Panc1 (cell line): Measurements from ENCODE around the gene KCNQ1.

Experiments used
- TCF7L2 ChIP-seq: IDR thresholded peaks from 2 replicates; pipeline ENCODE4 v1.6.1; 2011; ENCODE audit warnings: mild to moderate bottlenecking, low read depth, low read length, inconsistent platforms
- TF ChIP-seq, protein P1 (sequence below): fragments of 450-650 bp; IDR thresholded peaks from 2 replicates; pipeline ENCODE4 v1.5.1; 2017; ENCODE audit warnings: mild to moderate bottlenecking

DNA sequence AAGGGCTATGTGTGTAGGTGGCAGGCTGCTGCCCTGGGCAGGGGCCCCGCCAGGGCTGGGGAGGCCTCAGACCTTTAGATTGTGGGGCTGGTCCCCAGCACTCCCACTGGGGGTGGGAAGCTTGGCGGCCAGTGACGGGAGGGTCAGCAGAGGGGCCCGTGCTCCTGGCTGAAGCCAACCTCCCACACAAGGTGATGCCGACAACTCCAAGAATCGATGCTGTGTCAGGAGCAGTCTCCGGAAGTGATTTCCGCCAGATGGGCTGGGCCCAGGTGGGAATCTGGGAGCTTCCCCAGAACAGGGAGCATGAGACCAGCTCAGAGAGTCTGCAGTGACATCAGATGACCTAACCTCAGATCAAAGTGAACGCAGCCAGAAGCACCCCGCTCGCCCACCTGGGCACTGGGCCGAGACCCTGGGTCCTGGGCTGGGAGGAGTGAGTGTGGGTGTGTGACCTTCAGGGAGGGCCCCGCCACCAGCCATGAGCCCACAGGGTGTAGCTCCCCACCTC is 8.2 kb upstream of the KCNQ1 start:
- TF ChIP-seq TCF7L2: no peak
- TF ChIP-seq, protein P1, sequence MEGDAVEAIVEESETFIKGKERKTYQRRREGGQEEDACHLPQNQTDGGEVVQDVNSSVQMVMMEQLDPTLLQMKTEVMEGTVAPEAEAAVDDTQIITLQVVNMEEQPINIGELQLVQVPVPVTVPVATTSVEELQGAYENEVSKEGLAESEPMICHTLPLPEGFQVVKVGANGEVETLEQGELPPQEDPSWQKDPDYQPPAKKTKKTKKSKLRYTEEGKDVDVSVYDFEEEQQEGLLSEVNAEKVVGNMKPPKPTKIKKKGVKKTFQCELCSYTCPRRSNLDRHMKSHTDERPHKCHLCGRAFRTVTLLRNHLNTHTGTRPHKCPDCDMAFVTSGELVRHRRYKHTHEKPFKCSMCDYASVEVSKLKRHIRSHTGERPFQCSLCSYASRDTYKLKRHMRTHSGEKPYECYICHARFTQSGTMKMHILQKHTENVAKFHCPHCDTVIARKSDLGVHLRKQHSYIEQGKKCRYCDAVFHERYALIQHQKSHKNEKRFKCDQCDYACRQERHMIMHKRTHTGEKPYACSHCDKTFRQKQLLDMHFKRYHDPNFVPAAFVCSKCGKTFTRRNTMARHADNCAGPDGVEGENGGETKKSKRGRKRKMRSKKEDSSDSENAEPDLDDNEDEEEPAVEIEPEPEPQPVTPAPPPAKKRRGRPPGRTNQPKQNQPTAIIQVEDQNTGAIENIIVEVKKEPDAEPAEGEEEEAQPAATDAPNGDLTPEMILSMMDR: no peak
